A549 (cell line): ENCODE data around the gene P4HB. TPM values are rescaled to one million over a fixed set of nuclear protein-coding genes. Genes with fewer than 3 reads are reported as not detected.

Experiments used
- ATAC-seq, 2 experiments: fragments of 200-7000 bp in 1 of 2; fragments of >200 bp in 1 of 2; cut with Nextera tagmentation in 1 of 2; cut with Tn5 transposase in 1 of 2; 3 replicates each; pipeline versions ENCODE4 v1.8.0 to v1.9.1; 2018 to 2020; ENCODE audit warnings: mild to moderate bottlenecking in 1 of 2, moderate library complexity in 1 of 2
- CTCF ChIA-PET: fragments of 300-600 bp; sonication (Branson Sonifier 250); formaldehyde crosslinking; extraction: SDS; loops from one replicate; lab custom pipeline; 2021; ENCODE audit warnings: antibody characterized with exemption, inconsistent platforms; lab: Yijun Ruan, JAX
- POLR2A ChIA-PET: fragments of 350-600 bp; formaldehyde crosslinking; extraction: SDS; loops from one replicate; lab custom pipeline; 2021; ENCODE audit warnings: antibody characterized with exemption, inconsistent platforms; lab: Yijun Ruan, JAX
- DNase-seq, 2 experiments: peaks; one replicate each; pipeline versions ENCODE4 v3.0.0 to v3.0.0-alpha.2; 2011 to 2016; ENCODE audit warnings: low read depth in 1 of 2, low spot score in 1 of 2
- FAIRE-seq: peaks from 2 replicates; lab custom pipeline; 2011; peaks lifted over from hg19 to GRCh38; lab: Jason Lieb, UNC
- H3K27ac ChIP-seq, 2 experiments: fragments of >200 bp; sonication (Bioruptor Twin); formaldehyde crosslinking; 3 replicates each; pipeline ENCODE4 v1.5.1; 2016 to 2017
- H3K4me1 ChIP-seq: fragments of >200 bp; sonication (Bioruptor Twin); formaldehyde crosslinking; 3 replicates; pipeline ENCODE4 v1.6.1; 2016
- H3K4me2 ChIP-seq: fragments of >200 bp; sonication (Bioruptor Twin); formaldehyde crosslinking; 3 replicates; pipeline ENCODE4 v1.6.1; 2016
- H3K4me3 ChIP-seq: fragments of >200 bp; sonication (Bioruptor Twin); formaldehyde crosslinking; 3 replicates; pipeline ENCODE4 v1.5.1; 2016
- H3K9me3 ChIP-seq: fragments of >200 bp; sonication (Bioruptor Twin); formaldehyde crosslinking; 3 replicates; pipeline ENCODE4 v1.6.1; 2016
- BHLHE40 ChIP-seq: IDR thresholded peaks from 2 replicates; pipeline ENCODE4 v1.6.1; 2012; ENCODE audit warnings: low read depth, low read length, inconsistent platforms
- CBX2 ChIP-seq: fragments of 200-600 bp; sonication (generic); IDR thresholded peaks from 2 replicates; pipeline ENCODE4 v1.6.1; 2016; ENCODE audit warnings: low read depth, mild to moderate bottlenecking, borderline replicate concordance
- CEBPB ChIP-seq, 2 experiments: fragments of >200 bp in 1 of 2; sonication (Bioruptor Twin) in 1 of 2; formaldehyde crosslinking in 1 of 2; IDR thresholded peaks; 2 replicates each; pipeline ENCODE4 v1.6.1; 2012 to 2016
- EHMT2 ChIP-seq: fragments of 200-600 bp; sonication (generic); IDR thresholded peaks from 2 replicates; pipeline ENCODE4 v1.6.1; 2016; ENCODE audit warnings: antibody characterized with exemption, low read depth, mild to moderate bottlenecking, moderate library complexity
- GATA3 ChIP-seq: IDR thresholded peaks from 2 replicates; pipeline ENCODE4 v1.6.1; 2012; ENCODE audit warnings: borderline replicate concordance
- HDAC2 ChIP-seq: fragments of 200-600 bp; sonication (generic); IDR thresholded peaks from 2 replicates; pipeline ENCODE4 v1.6.1; 2016
- HOXA7 ChIP-seq: fragments of 250-450 bp; sonication (Bioruptor Pico); IDR thresholded peaks from 2 replicates; pipeline ENCODE4 v1.5.0; 2020; ENCODE audit warnings: mild to moderate bottlenecking, moderate library complexity
- HOXB13 ChIP-seq: fragments of 250-450 bp; sonication (Bioruptor Pico); IDR thresholded peaks from 2 replicates; pipeline ENCODE4 v1.5.0; 2020; ENCODE audit warnings: low read depth, mild to moderate bottlenecking, moderate library complexity
- HOXB5 ChIP-seq: fragments of 250-450 bp; sonication (Bioruptor Pico); IDR thresholded peaks from 2 replicates; pipeline ENCODE4 v1.5.0; 2020; ENCODE audit warnings: mild to moderate bottlenecking, moderate library complexity
- JUN ChIP-seq, 2 experiments: fragments of >200 bp; sonication (Bioruptor Twin); formaldehyde crosslinking; IDR thresholded peaks; 2 replicates in 1 of 2; 3 replicates in 1 of 2; pipeline ENCODE4 v1.6.1; 2016 to 2017
- JUNB ChIP-seq: fragments of >200 bp; sonication (Bioruptor Twin); formaldehyde crosslinking; IDR thresholded peaks from 2 replicates; pipeline ENCODE4 v1.6.1; 2016
- KDM5A ChIP-seq: fragments of 200-600 bp; sonication (generic); IDR thresholded peaks from 2 replicates; pipeline ENCODE4 v1.6.1; 2016; ENCODE audit warnings: antibody characterized with exemption, mild to moderate bottlenecking
- MYC ChIP-seq: IDR thresholded peaks from 2 replicates; pipeline ENCODE4 v1.6.1; 2012; ENCODE audit warnings: mild to moderate bottlenecking, inconsistent platforms, low read length, improper control_type of control experiment, borderline replicate concordance
- NPAS2 ChIP-seq: fragments of 250-450 bp; sonication (Bioruptor Pico); IDR thresholded peaks from 2 replicates; pipeline ENCODE4 v1.8.0; 2022; ENCODE audit warnings: mild to moderate bottlenecking, moderate library complexity, borderline replicate concordance
- NR3C1 ChIP-seq: fragments of >200 bp; sonication (Bioruptor Twin); formaldehyde crosslinking; IDR thresholded peaks from 3 replicates; pipeline ENCODE4 v1.6.1; 2017
- PHF8 ChIP-seq: fragments of 200-600 bp; sonication (generic); IDR thresholded peaks from 2 replicates; pipeline ENCODE4 v1.6.1; 2016; ENCODE audit warnings: low read depth, mild to moderate bottlenecking, antibody characterized with exemption, moderate library complexity, borderline replicate concordance
- POLR2A ChIP-seq: IDR thresholded peaks from 2 replicates; pipeline ENCODE4 v1.6.1; 2012; ENCODE audit warnings: mild to moderate bottlenecking, low read length
- POLR2AphosphoS2 ChIP-seq: conservative IDR thresholded peaks from 2 replicates; pipeline ENCODE4 v1.6.1; 2012; ENCODE audit warnings: low read length, improper control_type of control experiment, inconsistent platforms
- RAD21 ChIP-seq, 2 experiments: fragments of >200 bp in 1 of 2; sonication (Bioruptor Twin) in 1 of 2; formaldehyde crosslinking in 1 of 2; IDR thresholded peaks in 1 of 2; conservative IDR thresholded peaks in 1 of 2; 2 replicates in 1 of 2; 3 replicates in 1 of 2; pipeline ENCODE4 v1.6.1; 2012 to 2018; ENCODE audit warnings: inconsistent platforms in 1 of 2
- RARB ChIP-seq: fragments of 250-450 bp; sonication (Bioruptor Pico); IDR thresholded peaks from 2 replicates; pipeline ENCODE4 v1.8.0; 2021; ENCODE audit warnings: mild to moderate bottlenecking, moderate library complexity
- RCOR1 ChIP-seq: fragments of 150-350 bp; IDR thresholded peaks from 2 replicates; pipeline ENCODE4 v1.6.1; 2014; ENCODE audit warnings: antibody characterized with exemption, low read length, low read depth
- RNF2 ChIP-seq: fragments of 200-600 bp; sonication (generic); IDR thresholded peaks from 2 replicates; pipeline ENCODE4 v1.6.1; 2016; ENCODE audit warnings: low read depth, mild to moderate bottlenecking, antibody characterized with exemption, moderate library complexity, borderline replicate concordance
- SMC3 ChIP-seq: fragments of >200 bp; sonication (Bioruptor Twin); formaldehyde crosslinking; IDR thresholded peaks from 3 replicates; pipeline ENCODE4 v1.6.1; 2018; ENCODE audit warnings: inconsistent platforms
- SREBF2 ChIP-seq: fragments of 450-650 bp; IDR thresholded peaks from 2 replicates; pipeline ENCODE4 v1.6.1; 2014; ENCODE audit warnings: mild to moderate bottlenecking, moderate library complexity
- TP53 ChIP-seq: fragments of 250-450 bp; sonication (Bioruptor Pico); IDR thresholded peaks from 2 replicates; pipeline ENCODE4 v1.5.0; 2021; ENCODE audit warnings: mild to moderate bottlenecking, moderate library complexity
- ZC3H11A ChIP-seq: fragments of 450-650 bp; IDR thresholded peaks from 2 replicates; pipeline ENCODE4 v1.6.1; 2014; ENCODE audit warnings: antibody characterized with exemption, mild to moderate bottlenecking
- ZFP36 ChIP-seq: fragments of 450-650 bp; IDR thresholded peaks from 2 replicates; pipeline ENCODE4 v1.6.1; 2014; ENCODE audit warnings: borderline replicate concordance; ENCODE audit not compliant: partially characterized antibody
- ZNF302 ChIP-seq: fragments of 250-450 bp; sonication (Bioruptor Pico); IDR thresholded peaks from 2 replicates; pipeline ENCODE4 v1.9.0; 2021; ENCODE audit warnings: inconsistent platforms, mild to moderate bottlenecking, moderate library complexity
- WGBS: methylation state at CpG from one replicate; pipeline ENCODE4 v1.1.6; 2017; ENCODE audit errors: missing lambda C conversion rate; 5-methylcytosine and 5-hydroxymethylcytosine counted together
- polyA plus RNA-seq, 4 experiments: library from polyadenylated mRNA; depleted of rRNA in 3 of 4; stranded (reverse); fragments of >200 nt; fragmentation: RNase III in 1 of 4; extraction: RNeasy Plus Mini Kit Qiagen cat#74134 plus additional on column Dnase treatment in 1 of 4; gene quantifications; 2 replicates in 3 of 4; 3 replicates in 1 of 4; pipeline ENCODE4 v1.2.3, GENCODE V29; 2011 to 2017
- TF ChIP-seq, protein P1 (sequence below): fragments of 450-650 bp; IDR thresholded peaks from 2 replicates; pipeline ENCODE4 v1.6.1; 2014; ENCODE audit warnings: antibody characterized with exemption
- TF ChIP-seq, protein P2 (sequence below): fragments of >200 bp; sonication (Bioruptor Twin); formaldehyde crosslinking; IDR thresholded peaks from 2 replicates; pipeline ENCODE4 v1.6.1; 2016
- TF ChIP-seq, protein P3 (sequence below): IDR thresholded peaks from 2 replicates; pipeline ENCODE4 v1.6.1; 2012
- TF ChIP-seq, protein P4 (sequence below): IDR thresholded peaks from 2 replicates; pipeline ENCODE4 v1.6.1; 2012
- TF ChIP-seq, protein P5 (sequence below): fragments of 250-450 bp; sonication (Bioruptor Pico); IDR thresholded peaks from 2 replicates; pipeline ENCODE4 v1.5.0; 2021; ENCODE audit warnings: mild to moderate bottlenecking, moderate library complexity, borderline replicate concordance
- TF ChIP-seq, protein P6 (sequence below): IDR thresholded peaks from 2 replicates; pipeline ENCODE4 v1.6.1; 2012; ENCODE audit warnings: low read depth, borderline replicate concordance
- TF ChIP-seq, protein P7 (sequence below): fragments of >200 bp; sonication (Bioruptor Twin); formaldehyde crosslinking; IDR thresholded peaks from 3 replicates; pipeline ENCODE4 v1.6.1; 2016

Gene P4HB
- polyA plus RNA-seq, 2 of the 4 experiments (the other 2 are of a cell fraction) = 102 to 622 TPM

DNA sequence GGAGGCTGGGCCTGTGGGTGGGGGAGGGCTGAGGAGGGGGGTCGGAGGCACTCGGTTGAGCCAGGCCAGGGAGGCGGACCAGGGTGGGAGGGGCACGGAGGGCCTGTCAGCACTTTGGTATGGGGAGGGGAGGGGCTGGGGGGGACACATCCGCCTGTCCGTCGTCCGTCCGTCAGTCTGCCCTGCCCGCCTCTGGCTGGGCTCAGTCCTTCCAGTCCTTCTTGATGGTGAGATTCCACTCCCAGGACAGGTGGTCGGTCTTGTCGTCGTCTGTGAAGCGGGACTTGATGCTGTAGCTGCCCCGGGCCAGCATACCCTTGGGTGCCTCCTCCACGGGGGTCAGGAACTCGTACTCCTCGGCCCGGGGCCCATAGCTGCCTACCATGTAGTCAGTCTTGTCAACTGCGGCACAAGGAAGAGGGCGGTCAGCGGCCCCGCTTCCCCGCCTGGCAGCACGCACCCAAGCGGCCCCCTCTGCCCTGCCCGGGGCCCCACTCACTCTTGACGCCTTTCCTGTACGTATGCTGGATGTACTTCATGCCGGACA lies 8.4 kb upstream of the P4HB start:
- 54% methylated on average over 24 of the region's 30 CpGs for WGBS
- Histone ChIP-seq H3K9me3 (no peaks in the 10 kb centered on the region), H3K27ac (peak overlapping the region; percentile 97 to 100), H3K4me2 (peak overlapping the region; percentile 97), H3K4me3 (peak overlapping the region; percentile 99; the same call in 1 of the 3 replicates), H3K4me1 (peaks cover 50% of the 10 kb centered on the region)
- CTCF ChIA-PET = interaction anchor here (0.6 to 8.6 kb wide), 36 partner anchors 10 to 269 kb away, joined by 3 to 126 read pairs (median 6); partner anchors contain the start of genes ALYREF, ANAPC11, CENPX and MAFG
- TF ChIP-seq RNF2 (peak; percentile 34; the same call in 1 of the 2 replicates), NPAS2 (CRISPR knock-in tag) (no peak), EHMT2 (no peak), SMC3 (no peak), KDM5A (no peak), SREBF2 (no peak), BHLHE40 (no peak), POLR2AphosphoS2 (peak; percentile 83; the same call in 1 of the 2 replicates), TP53 (CRISPR knock-in tag) (0 out of 2 replicates have a peak, but pooled peaks have one; percentile 41), NR3C1 (no peak), CBX2 (no peak), HDAC2 (no peak), HOXB13 (CRISPR knock-in tag) (no peak), POLR2A (peak; percentile 21; the same call in 1 of the 2 replicates), JUN (IDR thresholded peaks at IDR 0.05) (no peak; a peak in 1 of 5 replicates), ZFP36 (no peak), ZNF302 (CRISPR knock-in tag) (no peak), GATA3 (no peak), CEBPB (IDR thresholded peaks at IDR 0.05) (no peak), ZC3H11A (no peak), HOXA7 (CRISPR knock-in tag) (no peak), PHF8 (no peak), RAD21 (conservative IDR thresholded peaks at IDR 0.05 in 1 of 2, IDR thresholded peaks at IDR 0.05 in 1 of 2) (no peak), MYC (no peak), RARB (no peak), JUNB (no peak), RCOR1 (no peak), HOXB5 (no peak; the same call in 1 of the 2 replicates)
- TF ChIP-seq, protein P1, sequence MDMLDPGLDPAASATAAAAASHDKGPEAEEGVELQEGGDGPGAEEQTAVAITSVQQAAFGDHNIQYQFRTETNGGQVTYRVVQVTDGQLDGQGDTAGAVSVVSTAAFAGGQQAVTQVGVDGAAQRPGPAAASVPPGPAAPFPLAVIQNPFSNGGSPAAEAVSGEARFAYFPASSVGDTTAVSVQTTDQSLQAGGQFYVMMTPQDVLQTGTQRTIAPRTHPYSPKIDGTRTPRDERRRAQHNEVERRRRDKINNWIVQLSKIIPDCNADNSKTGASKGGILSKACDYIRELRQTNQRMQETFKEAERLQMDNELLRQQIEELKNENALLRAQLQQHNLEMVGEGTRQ = no peak
- TF ChIP-seq, protein P2, sequence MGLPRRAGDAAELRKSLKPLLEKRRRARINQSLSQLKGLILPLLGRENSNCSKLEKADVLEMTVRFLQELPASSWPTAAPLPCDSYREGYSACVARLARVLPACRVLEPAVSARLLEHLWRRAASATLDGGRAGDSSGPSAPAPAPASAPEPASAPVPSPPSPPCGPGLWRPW = no peak
- TF ChIP-seq, protein P3, sequence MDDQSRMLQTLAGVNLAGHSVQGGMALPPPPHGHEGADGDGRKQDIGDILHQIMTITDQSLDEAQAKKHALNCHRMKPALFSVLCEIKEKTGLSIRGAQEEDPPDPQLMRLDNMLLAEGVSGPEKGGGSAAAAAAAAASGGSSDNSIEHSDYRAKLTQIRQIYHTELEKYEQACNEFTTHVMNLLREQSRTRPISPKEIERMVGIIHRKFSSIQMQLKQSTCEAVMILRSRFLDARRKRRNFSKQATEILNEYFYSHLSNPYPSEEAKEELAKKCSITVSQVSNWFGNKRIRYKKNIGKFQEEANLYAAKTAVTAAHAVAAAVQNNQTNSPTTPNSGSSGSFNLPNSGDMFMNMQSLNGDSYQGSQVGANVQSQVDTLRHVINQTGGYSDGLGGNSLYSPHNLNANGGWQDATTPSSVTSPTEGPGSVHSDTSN = peak; percentile 84
- TF ChIP-seq, protein P4, sequence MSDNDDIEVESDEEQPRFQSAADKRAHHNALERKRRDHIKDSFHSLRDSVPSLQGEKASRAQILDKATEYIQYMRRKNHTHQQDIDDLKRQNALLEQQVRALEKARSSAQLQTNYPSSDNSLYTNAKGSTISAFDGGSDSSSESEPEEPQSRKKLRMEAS = 0 out of 2 replicates have a peak, but pooled peaks have one; percentile 13
- TF ChIP-seq, protein P5, sequence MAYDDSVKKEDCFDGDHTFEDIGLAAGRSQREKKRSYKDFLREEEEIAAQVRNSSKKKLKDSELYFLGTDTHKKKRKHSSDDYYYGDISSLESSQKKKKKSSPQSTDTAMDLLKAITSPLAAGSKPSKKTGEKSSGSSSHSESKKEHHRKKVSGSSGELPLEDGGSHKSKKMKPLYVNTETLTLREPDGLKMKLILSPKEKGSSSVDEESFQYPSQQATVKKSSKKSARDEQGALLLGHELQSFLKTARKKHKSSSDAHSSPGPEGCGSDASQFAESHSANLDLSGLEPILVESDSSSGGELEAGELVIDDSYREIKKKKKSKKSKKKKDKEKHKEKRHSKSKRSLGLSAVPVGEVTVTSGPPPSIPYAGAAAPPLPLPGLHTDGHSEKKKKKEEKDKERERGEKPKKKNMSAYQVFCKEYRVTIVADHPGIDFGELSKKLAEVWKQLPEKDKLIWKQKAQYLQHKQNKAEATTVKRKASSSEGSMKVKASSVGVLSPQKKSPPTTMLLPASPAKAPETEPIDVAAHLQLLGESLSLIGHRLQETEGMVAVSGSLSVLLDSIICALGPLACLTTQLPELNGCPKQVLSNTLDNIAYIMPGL (CRISPR knock-in tag) = no peak
- TF ChIP-seq, protein P6, sequence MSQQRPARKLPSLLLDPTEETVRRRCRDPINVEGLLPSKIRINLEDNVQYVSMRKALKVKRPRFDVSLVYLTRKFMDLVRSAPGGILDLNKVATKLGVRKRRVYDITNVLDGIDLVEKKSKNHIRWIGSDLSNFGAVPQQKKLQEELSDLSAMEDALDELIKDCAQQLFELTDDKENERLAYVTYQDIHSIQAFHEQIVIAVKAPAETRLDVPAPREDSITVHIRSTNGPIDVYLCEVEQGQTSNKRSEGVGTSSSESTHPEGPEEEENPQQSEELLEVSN = no peak
- TF ChIP-seq, protein P7, sequence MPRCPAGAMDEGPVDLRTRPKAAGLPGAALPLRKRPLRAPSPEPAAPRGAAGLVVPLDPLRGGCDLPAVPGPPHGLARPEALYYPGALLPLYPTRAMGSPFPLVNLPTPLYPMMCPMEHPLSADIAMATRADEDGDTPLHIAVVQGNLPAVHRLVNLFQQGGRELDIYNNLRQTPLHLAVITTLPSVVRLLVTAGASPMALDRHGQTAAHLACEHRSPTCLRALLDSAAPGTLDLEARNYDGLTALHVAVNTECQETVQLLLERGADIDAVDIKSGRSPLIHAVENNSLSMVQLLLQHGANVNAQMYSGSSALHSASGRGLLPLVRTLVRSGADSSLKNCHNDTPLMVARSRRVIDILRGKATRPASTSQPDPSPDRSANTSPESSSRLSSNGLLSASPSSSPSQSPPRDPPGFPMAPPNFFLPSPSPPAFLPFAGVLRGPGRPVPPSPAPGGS = no peak; the same call in 2 of the 3 replicates
- FAIRE-seq (no peak), DNase-seq (peak; percentile 58 to 91), ATAC-seq (peak; percentile 23 to 36)
- POLR2A ChIA-PET = interaction anchor here (0.6 to 1.9 kb wide), 4 partner anchors 8 to 309 kb away, joined by 3 to 7 read pairs (median 5); partner anchors contain the start of gene P4HB
